H9 (cell line): ENCODE data around the gene FRRS1. TPM values are rescaled to one million over a fixed set of nuclear protein-coding genes. Genes with fewer than 3 reads are reported as not detected.

Experiments used
- DNase-seq: peaks from one replicate; pipeline ENCODE4 v3.0.0-alpha.2; 2017
- H2AFZ ChIP-seq: one replicate; pipeline ENCODE4 v1.6.1; 2013; ENCODE audit warnings: mild to moderate bottlenecking, low read length, control low read depth, moderate library complexity
- H2AK5ac ChIP-seq: 2 replicates; pipeline ENCODE4 v1.6.1; 2013; ENCODE audit warnings: low read length, control low read depth, mixed read lengths; ENCODE audit not compliant: insufficient read length
- H2BK120ac ChIP-seq: one replicate; pipeline ENCODE4 v1.6.1; 2013; ENCODE audit warnings: low read depth, mild to moderate bottlenecking, low read length, control low read depth, inconsistent platforms; ENCODE audit not compliant: poor library complexity, severe bottlenecking
- H2BK12ac ChIP-seq: 2 replicates; pipeline ENCODE4 v1.6.1; 2013; ENCODE audit warnings: low read length, control low read depth, mixed read lengths, low read depth; ENCODE audit not compliant: insufficient read length
- H2BK15ac ChIP-seq: 2 replicates; pipeline ENCODE4 v1.6.1; 2013; ENCODE audit warnings: low read depth, low read length, control low read depth
- H2BK20ac ChIP-seq: one replicate; pipeline ENCODE4 v1.6.1; 2013; ENCODE audit warnings: low read depth, mild to moderate bottlenecking, low read length, control low read depth, inconsistent platforms; ENCODE audit not compliant: poor library complexity, severe bottlenecking
- H2BK5ac ChIP-seq: 2 replicates; pipeline ENCODE4 v1.6.1; 2013; ENCODE audit warnings: low read length, control low read depth, mixed read lengths; ENCODE audit not compliant: insufficient read length
- H3K14ac ChIP-seq: 2 replicates; pipeline ENCODE4 v1.6.1; 2013; ENCODE audit warnings: low read length, control low read depth; ENCODE audit not compliant: insufficient read depth
- H3K18ac ChIP-seq: 2 replicates; pipeline ENCODE4 v1.6.1; 2013; ENCODE audit warnings: low read depth, mild to moderate bottlenecking, mixed read lengths, low read length, control low read depth; ENCODE audit not compliant: insufficient read length
- H3K23ac ChIP-seq: 2 replicates; pipeline ENCODE4 v1.6.1; 2013; ENCODE audit warnings: low read length, control low read depth, mixed read lengths, low read depth; ENCODE audit not compliant: insufficient read length
- H3K23me2 ChIP-seq: 2 replicates; pipeline ENCODE4 v1.6.1; 2013; ENCODE audit warnings: low read depth, mild to moderate bottlenecking, mixed read lengths, low read length, control low read depth; ENCODE audit not compliant: insufficient read length, poor library complexity, severe bottlenecking
- H3K27ac ChIP-seq: 2 replicates; pipeline ENCODE4 v1.5.1; 2013; ENCODE audit warnings: low read length, control low read depth, mixed read lengths, low read depth; ENCODE audit not compliant: insufficient read length
- H3K27me3 ChIP-seq: 2 replicates; pipeline ENCODE4 v1.6.1; 2013; ENCODE audit warnings: low read length, control low read depth, inconsistent platforms; ENCODE audit not compliant: insufficient read depth
- H3K4ac ChIP-seq: 2 replicates; pipeline ENCODE4 v1.6.1; 2013; ENCODE audit warnings: low read depth, mild to moderate bottlenecking, control low read depth, inconsistent platforms, low read length, moderate library complexity
- H3K4me1 ChIP-seq: 2 replicates; pipeline ENCODE4 v1.6.1; 2013; ENCODE audit warnings: low read length, control low read depth, inconsistent platforms; ENCODE audit not compliant: insufficient read depth
- H3K4me2 ChIP-seq: 2 replicates; pipeline ENCODE4 v1.6.1; 2013; ENCODE audit warnings: low read length, control low read depth, mixed read lengths; ENCODE audit not compliant: insufficient read length, insufficient read depth
- H3K56ac ChIP-seq: 2 replicates; pipeline ENCODE4 v1.6.1; 2013; ENCODE audit warnings: low read depth, mild to moderate bottlenecking, mixed read lengths, low read length, control low read depth; ENCODE audit not compliant: insufficient read length
- H3K79me1 ChIP-seq: 2 replicates; pipeline ENCODE4 v1.6.1; 2013; ENCODE audit warnings: low read depth, mild to moderate bottlenecking, moderate library complexity, low read length, control low read depth, inconsistent platforms; ENCODE audit not compliant: insufficient read depth, poor library complexity, severe bottlenecking
- H3K79me2 ChIP-seq: 2 replicates; pipeline ENCODE4 v1.6.1; 2013; ENCODE audit warnings: low read length, control low read depth, inconsistent platforms; ENCODE audit not compliant: insufficient read depth
- H3K9ac ChIP-seq: 2 replicates; pipeline ENCODE4 v1.6.1; 2013; ENCODE audit warnings: low read length, control low read depth, mixed read lengths; ENCODE audit not compliant: insufficient read length; ENCODE audit errors: extremely low read depth
- H3K9me3 ChIP-seq: one replicate; pipeline ENCODE4 v1.6.1; 2013; ENCODE audit warnings: low read depth, low read length, inconsistent platforms; ENCODE audit not compliant: control insufficient read depth
- H3T11ph ChIP-seq: one replicate; pipeline ENCODE4 v1.6.1; 2013; ENCODE audit warnings: mild to moderate bottlenecking, low read length, control low read depth, inconsistent platforms
- H4K20me1 ChIP-seq: one replicate; pipeline ENCODE4 v1.6.1; 2013; ENCODE audit not compliant: control insufficient read depth, insufficient read length, insufficient read depth
- H4K5ac ChIP-seq: 2 replicates; pipeline ENCODE4 v1.6.1; 2013; ENCODE audit warnings: low read depth, mild to moderate bottlenecking, mixed read lengths, low read length, control low read depth; ENCODE audit not compliant: insufficient read length
- H4K8ac ChIP-seq: replicated peaks from 2 replicates; pipeline ENCODE4 v1.6.1; 2013; ENCODE audit warnings: low read length, control low read depth, mixed read lengths, low read depth; ENCODE audit not compliant: insufficient read length
- H4K91ac ChIP-seq: 2 replicates; pipeline ENCODE4 v1.6.1; 2013; ENCODE audit warnings: low read depth, mild to moderate bottlenecking, moderate library complexity, mixed read lengths, low read length, control low read depth; ENCODE audit not compliant: insufficient read length
- H3K27ac Mint-ChIP-seq, 3 experiments: 2 replicates in 2 of 3; 3 replicates in 1 of 3; pipeline ENCODE4 v1.8.0; 2020 to 2021; ENCODE audit warnings: mixed read lengths in 3 of 3, mild to moderate bottlenecking in 1 of 3, moderate library complexity in 1 of 3
- H3K27me3 Mint-ChIP-seq: 2 replicates; pipeline ENCODE4 v1.8.0; 2021; ENCODE audit warnings: low read depth, mild to moderate bottlenecking, moderate library complexity, mixed read lengths
- H3K36me3 Mint-ChIP-seq, 3 experiments: 2 replicates in 2 of 3; 3 replicates in 1 of 3; pipeline ENCODE4 v1.8.0; 2020 to 2021; ENCODE audit warnings: low read depth in 3 of 3, mixed read lengths in 3 of 3; ENCODE audit not compliant: insufficient read depth in 1 of 3
- H3K4me1 Mint-ChIP-seq, 2 experiments: 2 replicates each; pipeline ENCODE4 v1.8.0; 2020; ENCODE audit warnings: mixed read lengths in 2 of 2
- H3K4me3 Mint-ChIP-seq, 2 experiments: 2 replicates in 1 of 2; 3 replicates in 1 of 2; pipeline ENCODE4 v1.8.0; 2020 to 2021; ENCODE audit warnings: mild to moderate bottlenecking in 2 of 2, mixed read lengths in 2 of 2, moderate library complexity in 1 of 2
- H3K9me3 Mint-ChIP-seq, 2 experiments: 2 replicates in 1 of 2; 3 replicates in 1 of 2; pipeline ENCODE4 v1.8.0; 2020; ENCODE audit warnings: mild to moderate bottlenecking in 2 of 2, mixed read lengths in 2 of 2, moderate library complexity in 1 of 2
- WGBS: extraction: QIAGEN DNeasy Blood & Tissue Kit; methylation state at CpG from one replicate; pipeline ENCODE4 v1.1.7; 2013; ENCODE audit warnings: missing lambda C conversion rate, low lambda C conversion rate, mixed read lengths; ENCODE audit not compliant: insufficient read length; ENCODE audit errors: extremely low coverage; 5-methylcytosine and 5-hydroxymethylcytosine counted together
- total RNA-seq: library from RNA; stranded (reverse); gene quantifications from 2 replicates; pipeline ENCODE4 v1.2.1, GENCODE V29; 2021
- TF ChIP-seq, protein P1 (sequence below): fragments of 200-600 bp; sonication (generic); conservative IDR thresholded peaks from 3 replicates; pipeline ENCODE4 v1.8.0; 2021; ENCODE audit warnings: antibody characterized with exemption, mild to moderate bottlenecking

The FRRS1 gene
- total RNA-seq, 1 experiment from 2014 or later, result 5.6 TPM

GRCh38 chr1:99717005-99717404 lies 49.4 kb downstream of the FRRS1 start:
- DNase-seq, result no peak
- no peak overlapping the region for H3K4me3 Mint-ChIP-seq

More at GRCh38 chr1:99717005-99717404, 49.4 kb downstream of the FRRS1 start:
- WGBS, result no CpG with 5 or more reads among the region's 1 CpG
- Histone ChIP-seq H3K23me2 (no peaks in the 10 kb centered on the region), H3K79me1 (no peaks in the 10 kb centered on the region), H3K18ac (no peak overlapping the region), H3K9me3 (no peaks in the 10 kb centered on the region), H3K4me2 (no peak overlapping the region), H3T11ph (no peak overlapping the region), H4K8ac (no peak overlapping the region), H3K27ac (no peak overlapping the region), H3K56ac (no peak overlapping the region), H2BK120ac (no peak overlapping the region), H2AFZ (no peak overlapping the region), H3K79me2 (no peaks in the 10 kb centered on the region), H3K23ac (no peak overlapping the region), H3K14ac (no peak overlapping the region), H2AK5ac (no peak overlapping the region), H2BK15ac (no peak overlapping the region), H4K5ac (no peak overlapping the region), H4K20me1 (no peaks in the 10 kb centered on the region), H2BK5ac (no peak overlapping the region), H3K9ac (no peak overlapping the region), H3K4me1 (no peaks in the 10 kb centered on the region), H3K27me3 (no peaks in the 10 kb centered on the region), H2BK12ac (no peak overlapping the region), H4K91ac (no peak overlapping the region), H3K4ac (no peak overlapping the region), H2BK20ac (no peak overlapping the region)
- H3K36me3 Mint-ChIP-seq, result peaks cover 0 to 10% (median 0%) of the 10 kb centered on the region in 3 experiments; a peak in 3 of 7 replicates
- TF ChIP-seq, protein P1, sequence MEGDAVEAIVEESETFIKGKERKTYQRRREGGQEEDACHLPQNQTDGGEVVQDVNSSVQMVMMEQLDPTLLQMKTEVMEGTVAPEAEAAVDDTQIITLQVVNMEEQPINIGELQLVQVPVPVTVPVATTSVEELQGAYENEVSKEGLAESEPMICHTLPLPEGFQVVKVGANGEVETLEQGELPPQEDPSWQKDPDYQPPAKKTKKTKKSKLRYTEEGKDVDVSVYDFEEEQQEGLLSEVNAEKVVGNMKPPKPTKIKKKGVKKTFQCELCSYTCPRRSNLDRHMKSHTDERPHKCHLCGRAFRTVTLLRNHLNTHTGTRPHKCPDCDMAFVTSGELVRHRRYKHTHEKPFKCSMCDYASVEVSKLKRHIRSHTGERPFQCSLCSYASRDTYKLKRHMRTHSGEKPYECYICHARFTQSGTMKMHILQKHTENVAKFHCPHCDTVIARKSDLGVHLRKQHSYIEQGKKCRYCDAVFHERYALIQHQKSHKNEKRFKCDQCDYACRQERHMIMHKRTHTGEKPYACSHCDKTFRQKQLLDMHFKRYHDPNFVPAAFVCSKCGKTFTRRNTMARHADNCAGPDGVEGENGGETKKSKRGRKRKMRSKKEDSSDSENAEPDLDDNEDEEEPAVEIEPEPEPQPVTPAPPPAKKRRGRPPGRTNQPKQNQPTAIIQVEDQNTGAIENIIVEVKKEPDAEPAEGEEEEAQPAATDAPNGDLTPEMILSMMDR, result no peak
- H3K9me3 Mint-ChIP-seq, result no peaks in the 10 kb centered on the region
- H3K27ac Mint-ChIP-seq, result peak overlapping the region in 1 of 3 experiments; percentile 34; a peak in 1 of 7 replicates
- 0 out of 4 replicates have a peak, but pooled peaks cover 0 to 4% of the 10 kb centered on the region in 2 experiments for H3K4me1 Mint-ChIP-seq
- no peaks in the 10 kb centered on the region for H3K27me3 Mint-ChIP-seq
